ENCODE measurements around the gene ADAM15. TPM values are rescaled to one million over a fixed set of nuclear protein-coding genes. Genes with fewer than 3 reads are reported as not detected.

ADAM15 gene
- total RNA-seq, 1 donor from 2014 or later: 22.1 TPM

DNA sequence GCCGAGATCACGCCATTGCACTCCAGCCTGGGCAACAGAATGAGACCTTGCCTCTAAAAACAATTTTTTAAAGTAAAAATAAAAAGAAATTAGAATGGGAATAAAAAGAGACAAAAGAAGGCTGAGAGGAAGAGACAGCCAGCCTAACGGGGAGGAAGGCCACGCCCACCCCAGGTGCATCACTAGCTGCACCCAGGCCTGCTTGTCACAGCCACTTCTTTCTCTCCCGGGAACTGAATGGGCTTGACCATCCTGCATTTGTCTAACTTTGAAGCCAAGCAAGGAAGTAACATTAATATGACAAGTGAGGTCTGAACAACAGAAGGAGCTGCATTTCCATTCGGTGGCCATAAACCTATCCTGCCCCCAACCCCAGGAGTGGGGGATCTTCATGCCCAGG lies 55.7 kb downstream of the ADAM15 start:
- no peak for DNase-seq (ENCODE audit: low spot score, unreplicated experiment)
- H3K27me3 Mint-ChIP-seq: peaks cover 25% of the 10 kb centered on the region
- TF ChIP-seq, protein P1, sequence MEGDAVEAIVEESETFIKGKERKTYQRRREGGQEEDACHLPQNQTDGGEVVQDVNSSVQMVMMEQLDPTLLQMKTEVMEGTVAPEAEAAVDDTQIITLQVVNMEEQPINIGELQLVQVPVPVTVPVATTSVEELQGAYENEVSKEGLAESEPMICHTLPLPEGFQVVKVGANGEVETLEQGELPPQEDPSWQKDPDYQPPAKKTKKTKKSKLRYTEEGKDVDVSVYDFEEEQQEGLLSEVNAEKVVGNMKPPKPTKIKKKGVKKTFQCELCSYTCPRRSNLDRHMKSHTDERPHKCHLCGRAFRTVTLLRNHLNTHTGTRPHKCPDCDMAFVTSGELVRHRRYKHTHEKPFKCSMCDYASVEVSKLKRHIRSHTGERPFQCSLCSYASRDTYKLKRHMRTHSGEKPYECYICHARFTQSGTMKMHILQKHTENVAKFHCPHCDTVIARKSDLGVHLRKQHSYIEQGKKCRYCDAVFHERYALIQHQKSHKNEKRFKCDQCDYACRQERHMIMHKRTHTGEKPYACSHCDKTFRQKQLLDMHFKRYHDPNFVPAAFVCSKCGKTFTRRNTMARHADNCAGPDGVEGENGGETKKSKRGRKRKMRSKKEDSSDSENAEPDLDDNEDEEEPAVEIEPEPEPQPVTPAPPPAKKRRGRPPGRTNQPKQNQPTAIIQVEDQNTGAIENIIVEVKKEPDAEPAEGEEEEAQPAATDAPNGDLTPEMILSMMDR (IDR thresholded peaks at IDR 0.05; ENCODE audit: unreplicated experiment): no peak
- H3K9me3 Mint-ChIP-seq (ENCODE audit: low read depth): no peaks in the 10 kb centered on the region
- H3K27ac Mint-ChIP-seq: no peak overlapping the region
- no peaks in the 10 kb centered on the region for H3K4me1 Mint-ChIP-seq (ENCODE audit: low read depth)
- no peaks in the 10 kb centered on the region for H3K36me3 Mint-ChIP-seq (ENCODE audit: insufficient read depth)
- H3K4me3 Mint-ChIP-seq (ENCODE audit: low read depth): no peak overlapping the region

DNA sequence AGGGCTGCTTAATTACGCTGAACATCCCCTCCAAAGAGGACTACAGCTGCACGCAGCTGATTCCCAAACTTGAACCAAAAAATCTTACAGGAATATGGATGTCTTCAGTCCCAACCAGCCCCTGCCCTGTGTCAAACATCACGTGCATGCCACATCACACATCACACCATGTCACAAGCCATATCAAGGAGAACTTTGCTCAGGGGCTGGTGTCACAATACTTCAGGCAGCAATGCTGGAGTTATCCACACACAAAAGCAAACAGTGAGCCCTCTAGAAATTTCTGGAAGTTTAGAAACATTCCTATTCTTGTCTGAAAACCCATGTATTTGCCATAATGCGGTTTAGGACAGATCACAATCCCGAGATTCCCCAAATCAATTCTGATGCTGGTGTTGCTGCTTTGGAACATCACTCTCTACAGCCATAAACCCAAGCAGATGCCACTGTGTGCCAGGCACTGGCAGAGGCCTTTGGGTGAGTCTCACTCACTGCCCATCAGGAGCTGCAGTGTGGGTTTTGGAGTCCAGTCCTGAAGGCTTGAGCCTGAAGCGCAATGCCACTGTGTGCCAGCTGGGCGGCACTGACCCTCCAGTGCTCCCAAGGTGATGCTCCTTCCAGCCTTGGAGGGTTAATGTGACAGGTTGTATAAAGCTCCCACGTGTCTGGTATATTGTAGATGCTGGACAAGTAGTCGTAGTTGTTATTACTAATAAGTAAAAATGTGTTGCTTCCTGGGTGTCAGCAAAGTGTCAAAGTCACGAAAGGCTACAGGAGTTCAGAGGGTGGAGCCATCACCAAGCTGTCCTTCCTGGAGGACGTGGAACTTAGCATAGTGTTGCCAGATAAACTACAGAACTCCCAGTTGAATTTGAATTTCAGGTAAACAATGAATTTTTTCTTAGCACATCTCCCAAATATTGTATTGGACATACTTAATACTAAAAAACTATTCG lies 56.5 kb downstream of the ADAM15 start:
- no peak for DNase-seq (ENCODE audit: low spot score, unreplicated experiment)
- no peaks in the 10 kb centered on the region for H3K9me3 Mint-ChIP-seq (ENCODE audit: low read depth)
- H3K4me1 Mint-ChIP-seq (ENCODE audit: low read depth): no peaks in the 10 kb centered on the region
- no peak overlapping the region for H3K4me3 Mint-ChIP-seq (ENCODE audit: low read depth)
- no peak overlapping the region for H3K27ac Mint-ChIP-seq
- H3K36me3 Mint-ChIP-seq (ENCODE audit: insufficient read depth): no peaks in the 10 kb centered on the region
- TF ChIP-seq, protein P1 (IDR thresholded peaks at IDR 0.05; ENCODE audit: unreplicated experiment): no peak
- H3K27me3 Mint-ChIP-seq: peaks cover 25% of the 10 kb centered on the region

DNA sequence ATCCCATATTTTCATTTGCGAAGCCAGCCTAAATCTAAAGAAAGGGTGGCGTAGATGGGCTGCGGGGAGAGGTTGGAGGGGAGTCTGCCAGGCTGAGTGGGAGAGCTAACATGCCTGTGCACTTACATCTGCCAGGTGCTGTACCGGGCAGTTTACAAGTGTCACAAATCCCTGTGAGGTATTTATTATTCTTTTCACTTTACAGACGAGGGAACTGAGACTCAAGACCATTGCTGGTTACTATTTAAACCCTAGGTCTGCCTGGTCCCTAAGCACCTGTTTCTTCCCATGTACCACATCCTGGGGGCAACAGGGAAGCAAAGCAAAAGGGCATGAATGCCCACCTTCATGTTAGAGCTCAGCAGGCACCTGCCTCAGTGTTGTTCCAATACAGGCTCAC lies 57.2 kb downstream of the ADAM15 start:
- no peak for DNase-seq (ENCODE audit: low spot score, unreplicated experiment)
- H3K4me3 Mint-ChIP-seq (ENCODE audit: low read depth): no peak overlapping the region
- H3K27me3 Mint-ChIP-seq: peaks cover 25% of the 10 kb centered on the region
- H3K27ac Mint-ChIP-seq: no peak overlapping the region
- TF ChIP-seq, protein P1 (IDR thresholded peaks at IDR 0.05; ENCODE audit: unreplicated experiment): no peak
- H3K36me3 Mint-ChIP-seq (ENCODE audit: insufficient read depth): no peaks in the 10 kb centered on the region
- H3K9me3 Mint-ChIP-seq (ENCODE audit: low read depth): no peaks in the 10 kb centered on the region
- no peaks in the 10 kb centered on the region for H3K4me1 Mint-ChIP-seq (ENCODE audit: low read depth)

DNA sequence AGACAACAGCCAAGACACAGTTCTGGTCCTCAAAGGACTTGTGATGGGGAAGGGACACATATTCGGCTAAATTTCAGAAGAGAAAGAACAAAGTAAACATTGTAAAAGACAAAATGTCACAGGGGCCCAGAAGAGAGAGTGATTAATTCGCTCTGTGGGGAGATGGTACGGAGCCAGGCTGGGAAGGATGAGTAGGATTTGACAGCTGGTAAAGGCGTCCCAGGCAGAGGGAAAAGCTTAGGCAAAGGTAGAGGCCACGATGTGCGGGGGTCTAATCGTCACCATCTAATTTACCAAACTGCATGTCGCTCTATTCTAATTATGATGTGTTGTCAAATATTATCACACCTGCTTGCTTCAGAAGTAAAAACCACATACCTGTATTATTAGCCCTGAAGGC lies 59.3 kb downstream of the ADAM15 start:
- H3K4me3 Mint-ChIP-seq (ENCODE audit: low read depth): no peak overlapping the region
- H3K4me1 Mint-ChIP-seq (ENCODE audit: low read depth): no peaks in the 10 kb centered on the region
- H3K36me3 Mint-ChIP-seq (ENCODE audit: insufficient read depth): no peaks in the 10 kb centered on the region
- TF ChIP-seq, protein P1 (IDR thresholded peaks at IDR 0.05; ENCODE audit: unreplicated experiment): no peak
- H3K27me3 Mint-ChIP-seq: peaks cover 24% of the 10 kb centered on the region
- no peak for DNase-seq (ENCODE audit: low spot score, unreplicated experiment)
- H3K27ac Mint-ChIP-seq: no peak overlapping the region
- no peaks in the 10 kb centered on the region for H3K9me3 Mint-ChIP-seq (ENCODE audit: low read depth)

DNA sequence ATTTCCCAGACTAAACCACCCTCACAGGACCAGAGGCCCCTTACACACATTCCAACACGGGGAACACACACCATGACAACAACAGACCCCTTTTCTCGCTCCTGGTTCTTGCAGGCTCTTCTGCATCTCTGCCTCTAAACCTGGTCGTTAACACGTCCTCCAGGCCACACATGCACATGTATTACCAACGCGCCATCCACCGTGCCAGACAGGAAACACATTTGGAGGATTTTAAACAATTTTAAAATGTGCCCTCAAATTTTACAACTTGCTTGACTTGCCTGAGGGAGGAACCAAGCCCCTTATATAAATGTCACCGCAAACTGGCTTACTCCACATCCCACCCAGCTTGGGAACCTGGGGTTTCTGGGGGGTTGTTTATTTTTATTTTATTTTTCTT lies 59.7 kb downstream of the ADAM15 start:
- Mint-ChIP-seq H3K4me1 (ENCODE audit: low read depth) (no peaks in the 10 kb centered on the region), H3K4me3 (ENCODE audit: low read depth) (no peak overlapping the region), H3K27me3 (peaks cover 21% of the 10 kb centered on the region), H3K27ac (no peak overlapping the region), H3K9me3 (ENCODE audit: low read depth) (no peaks in the 10 kb centered on the region), H3K36me3 (ENCODE audit: insufficient read depth) (no peaks in the 10 kb centered on the region)
- TF ChIP-seq, protein P1 (IDR thresholded peaks at IDR 0.05; ENCODE audit: unreplicated experiment): no peak
- no peak for DNase-seq (ENCODE audit: low spot score, unreplicated experiment)

Other genes with a start within 250 kb of the ADAM15 start
- gene KCNN3, start 181.0 kb upstream of the ADAM15 start, total RNA-seq: 0.36 and 0.86 TPM in 2 replicates
- gene PMVK, start 114.6 kb upstream of the ADAM15 start, total RNA-seq: 26.3 and 26.9 TPM in 2 replicates
- 69.1 and 69.5 TPM in 2 replicates for gene PBXIP1, start 95.2 kb upstream of the ADAM15 start, total RNA-seq
- gene PYGO2, start 89.5 kb upstream of the ADAM15 start, total RNA-seq: 49.1 and 52.7 TPM in 2 replicates
- 43.3 and 54.7 TPM in 2 replicates for gene SHC1, start 80.6 kb upstream of the ADAM15 start, total RNA-seq
- gene CKS1B, start 76.6 kb upstream of the ADAM15 start, total RNA-seq: 78.7 and 85.8 TPM in 2 replicates
- 53.7 and 55.9 TPM in 2 replicates for gene FLAD1, start 68.0 kb upstream of the ADAM15 start, total RNA-seq
- 0.84 TPM in 2 replicates for gene LENEP, start 57.7 kb upstream of the ADAM15 start, total RNA-seq
- gene ZBTB7B, start 48.5 kb upstream of the ADAM15 start, total RNA-seq: 28.9 and 29.9 TPM in 2 replicates
- 2.2 TPM in 2 replicates for gene DCST2, start 17.5 kb upstream of the ADAM15 start, total RNA-seq
- not detected in 2 replicates for gene DCST1, start 17.5 kb upstream of the ADAM15 start, total RNA-seq
- gene EFNA4, start 12.4 kb downstream of the ADAM15 start, total RNA-seq: 45.5 and 46.8 TPM in 2 replicates
- 9.0 and 10.5 TPM in 2 replicates for gene EFNA3, start 27.5 kb downstream of the ADAM15 start, total RNA-seq
- 22.1 and 22.2 TPM in 2 replicates for gene EFNA1, start 76.6 kb downstream of the ADAM15 start, total RNA-seq
- gene SLC50A1, start 84.5 kb downstream of the ADAM15 start, total RNA-seq: 33.3 and 35.5 TPM in 2 replicates
- 45.6 and 49.3 TPM in 2 replicates for gene DPM3, start 89.2 kb downstream of the ADAM15 start, total RNA-seq
- 146 and 149 TPM in 2 replicates for gene KRTCAP2, start 122.0 kb downstream of the ADAM15 start, total RNA-seq
- 21.1 and 25.7 TPM in 2 replicates for gene TRIM46, start 122.5 kb downstream of the ADAM15 start, total RNA-seq
- gene THBS3, start 156.6 kb downstream of the ADAM15 start, total RNA-seq: 46.0 and 52.2 TPM in 2 replicates
- 38.1 and 38.7 TPM in 2 replicates for gene MTX1, start 157.4 kb downstream of the ADAM15 start, total RNA-seq
- 58.4 and 59.0 TPM in 2 replicates for gene ENTREP3, start 204.2 kb downstream of the ADAM15 start, total RNA-seq
- 53.1 and 57.1 TPM in 2 replicates for gene SCAMP3, start 211.0 kb downstream of the ADAM15 start, total RNA-seq
- gene CLK2, start 222.2 kb downstream of the ADAM15 start, total RNA-seq: 102 and 106 TPM in 2 replicates
- 13.6 and 15.6 TPM in 2 replicates for gene HCN3, start 226.1 kb downstream of the ADAM15 start, total RNA-seq

All from progenitor cell of endocrine pancreas (in vitro differentiated cells).